ENCODE data around the gene SH3TC1. TPM values are rescaled to one million over a fixed set of nuclear protein-coding genes. Genes with fewer than 3 reads are reported as not detected.

SH3TC1 gene
- total and polyA plus RNA-seq, 2 of the 13 experiments (the other 11 are each of a cell fraction or from before 2014, with no cell fraction given): 14.9 to 21.8 TPM

GRCh38 chr4:8199594-8200301, 658 bp downstream of the SH3TC1 start (continued):
- TF ChIP-seq SALL2 (CRISPR knock-in tag; IDR thresholded peaks at IDR 0.05): peak; percentile 52; the same call in 1 of the 2 replicates
- no peak for TF ChIP-seq RFX1 (IDR thresholded peaks at IDR 0.05)
- no peak for TF ChIP-seq BHLHE40 (IDR thresholded peaks at IDR 0.05; ENCODE audit: low read length)
- TF ChIP-seq BRCA1 (CRISPR knock-in tag; IDR thresholded peaks at IDR 0.05): 0 out of 2 replicates have a peak, but pooled peaks have one; percentile 0
- TF ChIP-seq LCORL (IDR thresholded peaks at IDR 0.05): no peak
- TF ChIP-seq LCORL (CRISPR knock-in tag; IDR thresholded peaks at IDR 0.05): 0 out of 2 replicates have a peak, but pooled peaks have one; percentile 5
- TF ChIP-seq MZF1 (CRISPR knock-in tag; IDR thresholded peaks at IDR 0.05; ENCODE audit: borderline replicate concordance): no peak
- TF ChIP-seq CCDC6 (CRISPR knock-in tag; IDR thresholded peaks at IDR 0.05): no peak
- TF ChIP-seq ZNF724P (CRISPR knock-in tag; IDR thresholded peaks at IDR 0.05; ENCODE audit: borderline replicate concordance): 0 out of 2 replicates have a peak, but pooled peaks have one; percentile 22
- TF ChIP-seq ATF1 (CRISPR knock-in tag; IDR thresholded peaks at IDR 0.05): no peak
- TF ChIP-seq ZNF777 (CRISPR knock-in tag; IDR thresholded peaks at IDR 0.05): no peak
- no peak for TF ChIP-seq NFIC (IDR thresholded peaks at IDR 0.05; ENCODE audit: low read length)
- TF ChIP-seq ZFP36L1 (CRISPR knock-in tag; IDR thresholded peaks at IDR 0.05): peak; percentile 15; the same call in 1 of the 2 replicates
- peak; percentile 55; the same call in 1 of the 2 replicates for TF ChIP-seq ZFY (CRISPR knock-in tag; IDR thresholded peaks at IDR 0.05)
- TF ChIP-seq ZNF20 (CRISPR knock-in tag; IDR thresholded peaks at IDR 0.05): no peak
- no peak for TF ChIP-seq TBP (CRISPR knock-in tag; IDR thresholded peaks at IDR 0.05)
- no peak for TF ChIP-seq AKAP8 (CRISPR knock-in tag; IDR thresholded peaks at IDR 0.05)
- TF ChIP-seq NFE2L1 (CRISPR knock-in tag; IDR thresholded peaks at IDR 0.05; ENCODE audit: borderline replicate concordance): 0 out of 2 replicates have a peak, but pooled peaks have one; percentile 2
- no peak for TF ChIP-seq TFDP2 (CRISPR knock-in tag; IDR thresholded peaks at IDR 0.05)
- TF ChIP-seq CENPT (CRISPR knock-in tag; IDR thresholded peaks at IDR 0.05; ENCODE audit: low read depth): 0 out of 2 replicates have a peak, but pooled peaks have one; percentile 11
- no peak for TF ChIP-seq ZFP1 (CRISPR knock-in tag; IDR thresholded peaks at IDR 0.05)
- peak; percentile 80; the same call in 1 of the 2 replicates for TF ChIP-seq ZNF616 (CRISPR knock-in tag; IDR thresholded peaks at IDR 0.05; ENCODE audit: low read depth)
- TF ChIP-seq AGO2 (optimal IDR thresholded peaks at IDR 0.05; ENCODE audit: low read depth, low read length): peak; percentile 53
- no peak for TF ChIP-seq ZNF235 (CRISPR knock-in tag; IDR thresholded peaks at IDR 0.05; ENCODE audit: borderline replicate concordance)
- no peak for TF ChIP-seq ZNF704 (CRISPR knock-in tag; IDR thresholded peaks at IDR 0.05; ENCODE audit: borderline replicate concordance)
- TF ChIP-seq HES4 (CRISPR knock-in tag; IDR thresholded peaks at IDR 0.05; ENCODE audit: borderline replicate concordance): no peak

Measured in HepG2 (cell line).